Measurements from ENCODE around the gene SLC25A23. TPM values are rescaled to one million over a fixed set of nuclear protein-coding genes. Genes with fewer than 3 reads are reported as not detected.
"Not testable (repeated sequence)": the region's sequence is repeated elsewhere in the genome, so short reads cannot be mapped to it uniquely, and the experiment has no call there.

SLC25A23 gene
- polyA plus RNA-seq, 1 donor, result 34.2 TPM

GRCh38 chr19:6457958-6458694 is 1.5 kb downstream of the SLC25A23 start:
- DNase-seq (ENCODE audit: low read depth), result no peak

- no peak for DNase-seq (ENCODE audit: low read depth)
These were observed 3.7 kb downstream of the SLC25A23 start for GRCh38 chr19:6455924-6456323.

- DNase-seq (ENCODE audit: low read depth), result no peak
These were observed 5.5 kb downstream of the SLC25A23 start for GRCh38 chr19:6453951-6454565.

DNA sequence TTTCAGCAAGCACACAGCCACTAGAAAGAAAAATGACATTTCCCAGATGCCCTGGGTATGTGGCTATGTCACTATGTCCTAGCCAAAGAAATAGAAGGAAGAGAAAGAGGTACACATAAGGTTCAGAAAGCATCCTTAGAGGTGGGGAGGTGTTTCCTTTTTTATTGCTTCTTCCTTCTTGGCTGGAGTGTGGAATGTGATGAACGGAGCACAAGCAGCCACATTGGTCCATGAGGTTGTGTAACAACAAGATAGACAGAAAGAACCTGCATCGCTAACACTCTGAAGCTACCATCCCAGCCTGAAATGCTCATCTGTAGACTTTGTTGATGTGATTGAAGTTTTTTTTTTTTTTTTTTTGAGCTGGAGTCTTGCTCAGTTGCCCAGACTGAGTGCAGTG is 6.7 kb downstream of the SLC25A23 start:
- no peak for DNase-seq (ENCODE audit: low read depth)

DNA sequence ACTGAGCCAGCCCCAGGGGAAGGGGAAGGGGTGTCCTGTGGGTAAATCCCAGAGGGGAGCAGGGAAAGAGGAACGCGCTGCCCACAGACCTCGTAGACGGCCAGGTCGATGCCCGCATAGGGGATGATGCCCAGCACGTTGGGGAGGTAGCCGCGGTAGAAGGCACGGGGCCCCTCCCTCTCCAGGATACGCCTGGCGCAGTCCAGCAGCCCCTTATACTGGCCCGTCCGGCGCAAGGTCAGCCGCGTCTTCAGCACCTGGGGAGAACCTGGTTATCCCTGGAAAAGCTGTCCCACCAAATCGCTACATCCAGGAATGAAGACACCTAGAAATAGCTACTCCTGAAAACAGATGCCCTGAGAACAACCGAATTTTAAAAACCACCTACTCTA is 7.4 kb downstream of the SLC25A23 start:
- DNase-seq (ENCODE audit: low read depth), result no peak

DNA sequence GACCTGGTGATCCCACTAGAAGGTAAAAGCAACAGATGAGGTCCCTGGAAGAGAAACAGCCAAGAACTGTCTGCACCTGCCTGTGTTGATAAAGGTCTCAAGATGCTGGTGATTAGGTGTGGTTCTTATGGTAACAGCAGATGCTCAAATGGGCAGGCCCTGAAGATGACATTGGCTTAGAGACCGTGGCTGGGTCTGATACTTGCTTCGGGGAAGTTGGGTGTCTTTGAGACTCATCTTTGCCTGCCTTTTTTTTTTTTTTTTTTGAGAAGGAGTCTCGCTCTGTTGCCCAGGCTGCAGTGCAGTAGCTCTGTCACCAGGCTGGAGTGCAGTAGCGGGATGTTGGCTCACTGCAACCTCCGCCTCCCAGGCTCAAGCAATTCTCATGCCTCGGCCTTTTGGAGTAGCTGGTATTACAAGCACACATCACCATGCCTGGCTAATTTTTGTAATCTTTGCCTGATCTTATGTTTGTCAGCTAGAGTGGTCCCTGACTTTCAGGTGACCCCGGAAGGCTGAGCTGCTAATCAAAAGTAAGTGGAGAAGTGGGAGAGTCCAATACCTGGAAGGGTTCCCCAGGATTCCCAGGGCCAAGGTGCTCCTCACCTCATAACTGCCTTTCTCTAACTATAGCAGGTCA is 7.9 kb downstream of the SLC25A23 start:
- no peak for DNase-seq (ENCODE audit: low read depth)

DNA sequence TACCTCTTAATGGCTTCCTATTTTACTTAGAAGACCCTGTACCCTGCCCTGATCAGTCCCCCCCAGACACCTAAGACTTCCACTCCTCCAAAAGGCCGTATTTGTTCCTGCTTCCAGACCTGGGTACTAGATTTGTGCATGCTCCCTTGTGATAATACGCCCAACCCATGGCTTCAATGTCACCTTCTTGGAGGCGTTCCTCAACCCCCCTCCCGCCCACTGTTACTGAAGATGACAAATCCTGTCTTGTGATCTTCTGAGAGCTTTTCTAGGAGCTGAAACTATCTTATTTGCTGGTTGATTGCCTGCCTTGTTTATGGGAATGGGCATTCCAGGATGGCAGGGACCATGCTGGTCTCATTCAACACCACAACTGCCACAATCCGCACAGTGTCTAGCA is 9.4 kb downstream of the SLC25A23 start:
- DNase-seq (ENCODE audit: low read depth), result no peak

- no peak for DNase-seq (ENCODE audit: low read depth)
These were observed 11.5 kb downstream of the SLC25A23 start for GRCh38 chr19:6448045-6448444.

DNA sequence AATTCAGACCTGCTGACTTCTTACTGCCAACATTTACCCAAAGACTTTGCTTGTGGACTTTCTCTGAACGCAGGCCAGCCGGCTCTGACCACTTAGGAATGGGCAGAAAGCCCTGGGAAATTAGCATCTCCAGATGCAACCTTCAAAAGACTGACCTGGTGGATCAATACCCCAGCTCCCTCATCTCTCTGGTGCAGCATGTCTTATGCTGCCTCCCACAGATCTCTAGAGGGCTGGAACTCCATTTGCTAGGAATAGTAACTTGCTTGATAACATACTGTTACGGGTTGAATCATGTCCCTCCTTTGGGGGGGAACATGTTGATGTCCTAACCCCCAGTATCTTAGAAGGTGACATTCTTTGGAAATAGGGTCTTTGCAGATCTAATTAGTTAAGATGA is 13.1 kb downstream of the SLC25A23 start:
- DNase-seq (ENCODE audit: low read depth), result no peak

GRCh38 chr19:6443986-6444385 is 15.6 kb downstream of the SLC25A23 start:
- no peak for DNase-seq (ENCODE audit: low read depth)

GRCh38 chr19:6442087-6442688 is 17.4 kb downstream of the SLC25A23 start:
- no peak for DNase-seq (ENCODE audit: low read depth)

DNA sequence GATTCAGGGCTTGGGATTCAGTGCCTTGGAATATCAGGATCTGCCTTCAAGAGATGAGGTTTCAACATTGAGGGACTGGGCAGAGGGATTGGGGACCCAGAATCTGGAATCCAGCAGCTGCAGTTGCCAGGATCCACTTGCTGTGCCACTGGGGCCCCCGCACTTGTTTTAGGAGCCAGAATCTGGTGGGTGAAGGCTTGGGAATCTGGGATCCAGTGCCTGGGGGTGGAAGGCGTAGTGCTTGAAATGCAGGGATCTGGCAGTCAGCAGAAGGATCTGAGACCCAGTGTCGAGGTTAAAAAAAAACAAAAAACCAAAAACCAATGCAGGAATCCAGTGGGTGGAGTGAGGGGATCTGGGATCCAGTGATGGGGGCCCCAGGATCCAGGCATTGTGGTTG is 18.7 kb downstream of the SLC25A23 start:
- DNase-seq (ENCODE audit: low read depth), result no peak

DNA sequence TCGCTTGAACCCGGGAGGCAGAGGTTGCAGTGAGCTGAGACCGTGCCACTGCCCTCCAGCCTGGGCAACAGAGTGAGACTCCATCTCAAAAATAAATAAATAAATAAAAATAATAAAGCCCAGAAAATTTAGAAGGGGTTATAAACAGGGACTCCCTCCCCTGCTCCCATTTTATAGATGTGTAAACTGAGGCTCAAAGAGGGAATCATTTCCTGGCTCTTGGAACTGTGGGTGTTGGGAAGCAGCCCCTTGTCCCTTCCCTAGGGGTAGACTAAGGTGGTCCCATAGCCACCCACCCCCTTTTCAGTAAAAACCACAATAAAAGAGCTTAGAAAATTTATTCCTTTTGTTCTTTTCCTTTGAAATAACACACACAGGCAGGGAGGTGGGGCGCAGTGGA is 19.8 kb downstream of the SLC25A23 start:
- no peak for DNase-seq (ENCODE audit: low read depth)

DNA sequence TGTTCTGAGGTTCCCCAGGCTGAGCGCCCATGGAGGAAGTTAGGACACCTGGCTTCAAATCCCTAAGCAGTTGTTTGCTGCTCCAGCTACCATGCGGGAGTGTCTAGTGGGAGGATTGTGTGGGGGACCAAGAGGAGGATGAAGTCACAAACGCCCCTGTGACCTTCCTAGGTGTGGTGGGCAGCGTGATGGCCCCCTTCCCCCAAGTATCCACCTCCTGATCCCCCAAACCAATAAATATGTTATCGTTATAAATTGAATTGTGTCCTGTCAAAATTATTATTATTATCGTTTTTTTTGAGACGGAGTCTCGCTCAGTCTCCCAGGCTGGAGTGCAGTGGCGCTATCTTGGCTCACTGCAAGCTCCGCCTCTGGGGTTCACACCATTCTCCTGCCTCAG is 25.9 kb downstream of the SLC25A23 start, which contains the start of gene SLC25A41:
TSS of gene SLC25A41 (minus strand) at position 101 of the 400 bp plus-strand sequence. CDS start at position 31, 70 bp downstream.
- no peak for DNase-seq (ENCODE audit: low read depth)

DNA sequence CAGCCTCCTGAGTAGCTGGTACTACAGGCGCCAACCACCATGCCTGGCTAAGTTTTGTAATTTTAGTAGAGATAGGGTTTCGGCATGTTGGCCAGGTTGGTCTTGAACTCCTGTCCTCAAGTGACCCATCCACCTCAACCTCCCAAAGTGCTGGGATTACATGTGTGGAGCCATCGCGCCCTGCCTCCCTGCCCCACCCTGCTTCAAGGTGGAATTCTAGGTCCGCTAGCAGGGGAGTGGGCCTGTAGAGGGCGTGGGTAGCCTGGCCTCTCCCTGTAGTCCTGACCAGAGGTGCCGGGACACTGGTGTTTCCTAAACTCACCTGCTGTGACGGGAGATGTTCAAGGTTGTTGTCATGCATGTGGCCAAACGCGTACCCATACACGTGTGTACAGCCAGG is 26.4 kb downstream of the SLC25A23 start:
- no peak for DNase-seq (ENCODE audit: low read depth)

DNA sequence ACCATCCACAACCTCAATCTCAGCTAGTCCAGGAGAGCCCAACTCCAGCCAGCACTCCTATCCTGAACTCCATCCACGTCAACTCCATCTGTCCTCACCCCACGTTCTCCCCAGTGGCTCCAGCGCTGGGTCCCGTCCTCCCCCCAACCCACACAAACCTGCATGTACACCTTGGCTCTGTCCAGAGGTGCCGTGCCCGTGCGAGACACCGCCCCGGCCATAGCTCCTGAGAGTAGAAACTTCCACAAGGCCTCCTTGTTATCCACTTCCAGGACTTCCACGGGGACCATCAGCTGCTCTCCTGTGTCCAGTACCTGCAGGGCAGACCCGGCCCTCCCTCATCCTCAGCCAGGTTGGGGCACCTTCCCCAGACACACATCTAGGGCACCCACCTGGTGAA is 27.7 kb downstream of the SLC25A23 start:
- no peak for DNase-seq (ENCODE audit: low read depth)

GRCh38 chr19:6429419-6430221 is 30.0 kb downstream of the SLC25A23 start:
- DNase-seq (ENCODE audit: low read depth), result no peak

DNA sequence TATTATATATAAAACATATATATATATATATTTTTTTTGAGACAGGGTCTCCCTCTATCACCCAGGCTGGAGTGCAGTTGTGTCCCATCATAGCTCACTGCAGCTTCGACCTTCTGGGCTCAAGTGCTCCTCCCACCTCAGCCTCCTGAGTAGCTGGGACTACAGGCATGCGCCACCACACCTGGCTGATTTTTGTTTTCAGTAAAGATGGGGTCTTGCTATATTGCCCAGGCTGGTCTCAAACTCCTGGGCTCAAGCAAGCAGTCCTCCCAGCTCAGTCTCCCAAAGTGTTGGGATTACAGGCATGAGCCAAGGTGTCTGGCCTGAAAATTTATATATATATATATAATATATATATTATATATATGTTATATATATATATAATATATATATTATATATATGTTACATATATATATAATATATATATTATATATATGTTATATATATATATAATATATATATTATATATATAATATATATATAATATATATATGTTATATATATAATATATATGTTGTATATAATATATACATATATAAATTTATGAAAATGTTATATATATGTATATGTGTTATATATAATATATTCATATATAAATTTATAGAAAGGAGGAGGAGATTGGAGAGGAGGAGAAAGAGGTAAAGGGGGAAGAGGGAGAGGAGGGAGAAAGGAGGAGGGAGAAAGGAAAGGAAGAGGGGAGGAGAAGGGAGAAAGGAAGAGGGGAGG is 30.7 kb downstream of the SLC25A23 start:
- not testable (repeated sequence) for DNase-seq (ENCODE audit: low read depth)

GRCh38 chr19:6427131-6427530 is 32.5 kb downstream of the SLC25A23 start:
- DNase-seq (ENCODE audit: low read depth), result no peak

GRCh38 chr19:6425732-6426620 is 33.6 kb downstream of the SLC25A23 start:
- DNase-seq (ENCODE audit: low read depth), result no peak

All from forelimb muscle (tissue), 1 donor.